Measurements from ENCODE around the gene CD4.

CD4 gene

GRCh38 chr12:6780573-6780972 lies 8.8 kb upstream of the CD4 start:
- H3K36me3 ChIP-seq (ENCODE audit: insufficient read depth, low read depth, low read length), result no peaks in the 10 kb centered on the region
- no peak overlapping the region for H3K9ac ChIP-seq (ENCODE audit: low read depth, low read length)
- peaks cover 23% of the 10 kb centered on the region for H3K27me3 ChIP-seq (ENCODE audit: insufficient read depth, low read length)
- H3K4me3 ChIP-seq (ENCODE audit: low read length), result no peak overlapping the region
- H3K9me3 ChIP-seq (ENCODE audit: insufficient read depth, low read depth, low read length), result no peaks in the 10 kb centered on the region
- H3K4me1 ChIP-seq (ENCODE audit: insufficient read depth, low read length), result peaks cover 4% of the 10 kb centered on the region; the same call in 1 of the 2 replicates
- no peak overlapping the region for H3K27ac ChIP-seq (ENCODE audit: low read length)

DNA sequence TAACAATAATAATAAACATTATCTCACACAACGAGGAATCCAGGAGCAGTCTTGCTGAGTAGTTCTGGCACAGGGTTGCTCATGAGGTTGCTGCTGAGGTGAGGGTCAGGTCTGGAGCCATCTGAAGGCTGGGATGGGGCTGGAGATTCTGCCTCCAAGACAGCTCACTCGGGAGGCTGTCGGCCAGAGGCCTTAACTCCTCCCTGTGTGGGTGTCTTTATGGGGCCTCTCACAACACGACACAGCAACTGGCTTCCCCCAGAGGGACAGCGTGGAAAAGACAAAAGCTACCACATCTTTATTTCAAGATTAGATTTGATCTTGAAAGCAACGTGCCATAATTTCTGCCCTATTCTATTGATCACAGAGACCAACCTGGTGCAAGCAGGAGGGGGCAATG lies 7.2 kb upstream of the CD4 start:
- Histone ChIP-seq H3K4me3 (ENCODE audit: low read length) (no peak overlapping the region), H3K9me3 (ENCODE audit: insufficient read depth, low read depth, low read length) (no peaks in the 10 kb centered on the region), H3K27me3 (ENCODE audit: insufficient read depth, low read length) (peaks cover 16% of the 10 kb centered on the region), H3K4me1 (ENCODE audit: insufficient read depth, low read length) (peaks cover 12% of the 10 kb centered on the region; the same call in 1 of the 2 replicates), H3K27ac (ENCODE audit: low read length) (no peak overlapping the region), H3K36me3 (ENCODE audit: insufficient read depth, low read depth, low read length) (no peaks in the 10 kb centered on the region), H3K9ac (ENCODE audit: low read depth, low read length) (no peak overlapping the region)

- Histone ChIP-seq H3K27me3 (ENCODE audit: insufficient read depth, low read length) (peaks cover 7% of the 10 kb centered on the region; the same call in 1 of the 2 replicates), H3K4me3 (ENCODE audit: low read length) (no peak overlapping the region), H3K9ac (ENCODE audit: low read depth, low read length) (no peak overlapping the region), H3K9me3 (ENCODE audit: insufficient read depth, low read depth, low read length) (no peaks in the 10 kb centered on the region), H3K36me3 (ENCODE audit: insufficient read depth, low read depth, low read length) (no peaks in the 10 kb centered on the region), H3K4me1 (ENCODE audit: insufficient read depth, low read length) (peaks cover 11% of the 10 kb centered on the region; the same call in 1 of the 2 replicates), H3K27ac (ENCODE audit: low read length) (no peak overlapping the region)
Measured at GRCh38 chr12:6782850-6783566, 6.3 kb upstream of the CD4 start.

- Histone ChIP-seq H3K36me3 (ENCODE audit: insufficient read depth, low read depth, low read length) (no peaks in the 10 kb centered on the region), H3K27me3 (ENCODE audit: insufficient read depth, low read length) (no peaks in the 10 kb centered on the region), H3K27ac (ENCODE audit: low read length) (no peak overlapping the region), H3K4me3 (ENCODE audit: low read length) (no peak overlapping the region), H3K9ac (ENCODE audit: low read depth, low read length) (no peak overlapping the region), H3K4me1 (ENCODE audit: insufficient read depth, low read length) (peaks cover 11% of the 10 kb centered on the region; the same call in 1 of the 2 replicates), H3K9me3 (ENCODE audit: insufficient read depth, low read depth, low read length) (no peaks in the 10 kb centered on the region)
Measured at GRCh38 chr12:6783828-6784227, 5.5 kb upstream of the CD4 start.

- Histone ChIP-seq H3K9me3 (ENCODE audit: insufficient read depth, low read depth, low read length) (no peaks in the 10 kb centered on the region), H3K27me3 (ENCODE audit: insufficient read depth, low read length) (no peaks in the 10 kb centered on the region), H3K27ac (ENCODE audit: low read length) (no peak overlapping the region), H3K4me1 (ENCODE audit: insufficient read depth, low read length) (peaks cover 11% of the 10 kb centered on the region; the same call in 1 of the 2 replicates), H3K4me3 (ENCODE audit: low read length) (no peak overlapping the region), H3K9ac (ENCODE audit: low read depth, low read length) (no peak overlapping the region), H3K36me3 (ENCODE audit: insufficient read depth, low read depth, low read length) (no peaks in the 10 kb centered on the region)
Measured at GRCh38 chr12:6784296-6784695, 5.0 kb upstream of the CD4 start.

- Histone ChIP-seq H3K9ac (ENCODE audit: low read depth, low read length) (no peak overlapping the region), H3K9me3 (ENCODE audit: insufficient read depth, low read depth, low read length) (no peaks in the 10 kb centered on the region), H3K4me1 (ENCODE audit: insufficient read depth, low read length) (peaks cover 11% of the 10 kb centered on the region; the same call in 1 of the 2 replicates), H3K4me3 (ENCODE audit: low read length) (no peak overlapping the region), H3K36me3 (ENCODE audit: insufficient read depth, low read depth, low read length) (no peaks in the 10 kb centered on the region), H3K27ac (ENCODE audit: low read length) (no peak overlapping the region), H3K27me3 (ENCODE audit: insufficient read depth, low read length) (no peaks in the 10 kb centered on the region)
Measured at GRCh38 chr12:6784761-6785160, 4.6 kb upstream of the CD4 start.

- Histone ChIP-seq H3K9ac (ENCODE audit: low read depth, low read length) (peak overlapping the region; percentile 14; the same call in 1 of the 2 replicates), H3K4me1 (ENCODE audit: insufficient read depth, low read length) (peaks cover 11% of the 10 kb centered on the region; the same call in 1 of the 2 replicates)
Measured at GRCh38 chr12:6786416-6787094, 2.8 kb upstream of the CD4 start.

GRCh38 chr12:6787309-6787708 lies 2.0 kb upstream of the CD4 start:
- H3K4me1 ChIP-seq (ENCODE audit: insufficient read depth, low read length), result peaks cover 11% of the 10 kb centered on the region; the same call in 1 of the 2 replicates
- no peaks in the 10 kb centered on the region for H3K27me3 ChIP-seq (ENCODE audit: insufficient read depth, low read length)
- no peak overlapping the region for H3K27ac ChIP-seq (ENCODE audit: low read length)
- no peaks in the 10 kb centered on the region for H3K36me3 ChIP-seq (ENCODE audit: insufficient read depth, low read depth, low read length)
- no peaks in the 10 kb centered on the region for H3K9me3 ChIP-seq (ENCODE audit: insufficient read depth, low read depth, low read length)
- H3K4me3 ChIP-seq (ENCODE audit: low read length), result peak overlapping the region; percentile 32; the same call in 1 of the 2 replicates
- H3K9ac ChIP-seq (ENCODE audit: low read depth, low read length), result peak overlapping the region; percentile 24; the same call in 1 of the 2 replicates

More at GRCh38 chr12:6786416-6787094, 2.8 kb upstream of the CD4 start:
- Histone ChIP-seq H3K9me3 (ENCODE audit: insufficient read depth, low read depth, low read length) (no peaks in the 10 kb centered on the region), H3K4me3 (ENCODE audit: low read length) (peak overlapping the region; percentile 32; the same call in 1 of the 2 replicates), H3K27me3 (ENCODE audit: insufficient read depth, low read length) (no peaks in the 10 kb centered on the region), H3K27ac (ENCODE audit: low read length) (no peak overlapping the region), H3K36me3 (ENCODE audit: insufficient read depth, low read depth, low read length) (no peaks in the 10 kb centered on the region)

DNA sequence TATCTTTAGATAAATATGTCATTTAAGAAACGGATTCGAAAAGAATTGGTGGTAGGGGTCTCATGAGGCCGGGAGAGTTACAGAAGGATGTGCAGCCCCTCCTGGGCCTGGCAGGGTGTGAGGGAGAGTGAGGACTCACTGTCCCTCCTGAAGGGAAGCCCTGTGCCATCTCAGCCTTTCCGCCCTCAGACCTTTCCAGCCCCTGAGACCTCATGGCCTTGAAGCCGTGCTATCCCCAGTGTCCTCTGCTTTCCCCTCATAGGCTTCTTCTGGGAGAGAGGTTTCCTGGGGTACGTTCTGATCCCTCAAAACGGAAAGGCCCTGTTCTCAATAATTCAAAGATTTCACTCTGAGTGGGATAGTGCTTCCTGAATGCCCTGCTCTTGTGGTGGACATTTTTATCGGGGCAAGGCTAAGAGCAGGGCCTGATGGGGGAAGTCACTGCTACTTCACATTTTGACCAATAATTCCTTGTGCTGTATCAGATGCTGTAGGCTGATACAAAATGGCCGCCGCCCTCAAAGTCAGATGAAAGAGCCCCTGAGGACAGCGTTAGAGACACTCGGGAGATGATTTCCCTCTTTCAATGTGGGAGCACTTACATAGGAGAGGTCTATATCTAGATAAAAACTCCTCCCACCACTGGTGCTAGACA lies 1.3 kb downstream of the CD4 start:
- Histone ChIP-seq H3K4me3 (ENCODE audit: low read length) (no peak overlapping the region), H3K9ac (ENCODE audit: low read depth, low read length) (no peak overlapping the region), H3K36me3 (ENCODE audit: insufficient read depth, low read depth, low read length) (no peaks in the 10 kb centered on the region), H3K27ac (ENCODE audit: low read length) (no peak overlapping the region), H3K4me1 (ENCODE audit: insufficient read depth, low read length) (peaks cover 11% of the 10 kb centered on the region; the same call in 1 of the 2 replicates), H3K9me3 (ENCODE audit: insufficient read depth, low read depth, low read length) (no peaks in the 10 kb centered on the region), H3K27me3 (ENCODE audit: insufficient read depth, low read length) (no peaks in the 10 kb centered on the region)

GRCh38 chr12:6791931-6792520 lies 2.7 kb downstream of the CD4 start:
- Histone ChIP-seq H3K36me3 (ENCODE audit: insufficient read depth, low read depth, low read length) (no peaks in the 10 kb centered on the region), H3K4me1 (ENCODE audit: insufficient read depth, low read length) (peaks cover 4% of the 10 kb centered on the region; the same call in 1 of the 2 replicates), H3K27me3 (ENCODE audit: insufficient read depth, low read length) (no peaks in the 10 kb centered on the region), H3K9ac (ENCODE audit: low read depth, low read length) (no peak overlapping the region), H3K9me3 (ENCODE audit: insufficient read depth, low read depth, low read length) (no peaks in the 10 kb centered on the region), H3K4me3 (ENCODE audit: low read length) (no peak overlapping the region), H3K27ac (ENCODE audit: low read length) (no peak overlapping the region)

DNA sequence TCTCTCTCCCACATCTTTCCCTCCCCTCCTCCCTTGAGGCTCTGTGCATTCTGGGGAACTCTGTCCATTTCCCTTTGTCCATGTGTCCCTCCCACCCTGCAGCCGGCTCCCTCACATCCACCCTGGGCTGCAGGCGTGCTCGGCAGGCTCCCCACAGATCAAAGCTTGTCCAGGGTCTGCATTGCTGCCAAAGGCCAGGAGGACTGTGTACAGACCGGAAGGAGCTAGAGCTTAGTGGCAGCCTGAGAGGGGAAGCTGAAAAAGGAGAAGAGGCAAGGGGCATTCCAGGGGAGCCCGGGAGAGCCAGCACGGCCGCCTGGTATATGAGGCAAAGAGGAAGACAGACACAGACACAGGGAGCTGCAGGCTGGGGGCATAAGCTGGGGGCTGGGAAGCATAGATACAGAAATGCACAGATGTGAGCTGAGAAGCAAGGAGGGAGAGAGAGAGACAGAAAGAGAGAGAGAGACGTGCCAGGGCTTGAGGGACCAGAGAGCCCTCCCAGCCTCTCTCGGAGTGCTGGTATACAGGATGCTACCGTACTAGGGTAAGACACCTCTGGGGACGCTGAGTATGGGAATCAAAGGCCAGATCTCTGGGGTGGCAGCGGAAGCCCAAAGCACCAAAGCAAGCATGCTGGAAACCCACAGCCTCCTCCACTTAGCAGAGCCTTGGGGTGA lies 3.3 kb downstream of the CD4 start:
- Histone ChIP-seq H3K4me1 (ENCODE audit: insufficient read depth, low read length) (no peaks in the 10 kb centered on the region), H3K9ac (ENCODE audit: low read depth, low read length) (no peak overlapping the region), H3K27ac (ENCODE audit: low read length) (no peak overlapping the region)

More for the DNA sequence above, 3.3 kb downstream of the CD4 start:
- Histone ChIP-seq H3K27me3 (ENCODE audit: insufficient read depth, low read length) (no peaks in the 10 kb centered on the region), H3K9me3 (ENCODE audit: insufficient read depth, low read depth, low read length) (no peaks in the 10 kb centered on the region), H3K4me3 (ENCODE audit: low read length) (no peak overlapping the region), H3K36me3 (ENCODE audit: insufficient read depth, low read depth, low read length) (no peaks in the 10 kb centered on the region)

All from iPS-20b (cell line).